SU-DHL-6 (cell line): ENCODE data around the gene ELOVL6.

ENCODE experiments used
- CTCF ChIP-seq: fragments of 200-600 bp; sonication (generic); IDR thresholded peaks from one replicate; pipeline ENCODE4 v1.5.1; 2017; ENCODE audit warnings: antibody characterized with exemption, mild to moderate bottlenecking, low read length, moderate library complexity; ENCODE audit not compliant: insufficient read depth, poor library complexity, severe bottlenecking
- EZH2phosphoT487 ChIP-seq: fragments of 200-600 bp; sonication (generic), shearing (Covaris generic); conservative IDR thresholded peaks from 2 replicates; pipeline ENCODE4 v1.6.1; 2018; ENCODE audit warnings: mild to moderate bottlenecking, antibody characterized with exemption, low read length, moderate library complexity, mixed read lengths

- TF ChIP-seq EZH2phosphoT487, result no peak
- no peak for TF ChIP-seq CTCF
Observed at GRCh38 chr4:110099638-110100037, 98.8 kb downstream of the ELOVL6 start.
